GM18511 (cell line): ENCODE data around the gene APOBEC4.
A peak's percentile ranks its signal among the peaks of the same experiment; 100 is the strongest.

Experiments used
- ATAC-seq: cut with Tn5 transposase; IDR thresholded peaks from one replicate; pipeline ENCODE4 v1.9.1; 2021; ENCODE audit warnings: mild to moderate bottlenecking, moderate library complexity; ENCODE audit not compliant: unreplicated experiment

The APOBEC4 gene

DNA sequence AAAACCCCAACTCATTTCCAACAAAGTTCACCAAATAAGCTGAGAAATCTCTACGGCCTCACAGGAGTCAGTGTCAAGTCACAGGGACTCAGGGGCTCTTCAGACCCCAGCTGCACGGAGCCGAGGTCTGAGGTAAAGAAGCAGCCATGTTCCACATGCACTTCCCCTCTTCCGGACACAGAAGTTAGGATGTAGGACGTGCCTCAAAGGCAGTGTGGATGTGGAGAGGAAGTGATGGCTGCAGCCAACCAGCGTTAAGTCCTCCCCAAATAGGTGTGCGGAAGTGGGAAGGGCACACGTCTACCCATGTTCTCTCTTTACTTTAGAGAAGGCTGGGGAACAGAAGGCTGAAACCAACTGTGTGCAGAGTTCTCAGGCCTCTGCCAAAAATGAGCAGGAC lies 48.3 kb downstream of the APOBEC4 start:
- ATAC-seq: peak; percentile 17

DNA sequence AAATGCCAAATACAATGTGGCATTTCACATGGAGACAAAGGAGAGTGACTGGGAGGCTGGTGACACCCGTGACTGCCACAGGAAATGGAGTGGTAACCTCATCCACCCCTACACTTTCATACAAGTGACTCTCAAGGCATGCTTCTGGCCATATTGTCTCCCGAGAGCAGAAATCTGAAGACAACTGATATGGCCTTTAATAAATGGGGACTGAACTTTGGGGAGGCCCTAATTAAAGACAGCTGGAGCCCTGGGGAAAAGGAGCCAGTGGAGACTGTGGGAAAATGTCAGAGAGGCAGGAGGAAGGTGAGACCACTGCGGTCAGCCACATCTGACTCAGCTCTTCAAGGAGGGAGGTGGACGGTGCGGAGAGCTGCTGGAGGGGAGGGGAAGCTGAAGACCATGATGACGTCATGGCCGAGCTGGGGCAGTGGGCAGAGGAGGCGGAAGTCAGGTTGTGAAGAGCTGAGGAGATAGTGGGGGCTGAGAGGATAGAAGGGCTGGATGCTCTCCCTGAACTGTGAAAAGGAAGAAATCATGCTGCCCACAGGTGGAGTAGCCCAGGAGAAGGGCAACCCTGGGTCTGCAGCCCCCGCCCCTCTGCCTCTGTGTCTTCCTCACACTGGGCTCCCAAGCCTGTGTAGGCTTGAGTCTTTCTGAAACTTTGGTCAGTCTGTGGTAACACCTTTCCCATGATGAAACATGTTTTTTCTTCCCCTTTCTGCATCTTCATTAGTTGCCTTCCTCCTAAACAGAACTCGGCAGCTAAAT lies 48.9 kb downstream of the APOBEC4 start:
- ATAC-seq: peak; percentile 59

DNA sequence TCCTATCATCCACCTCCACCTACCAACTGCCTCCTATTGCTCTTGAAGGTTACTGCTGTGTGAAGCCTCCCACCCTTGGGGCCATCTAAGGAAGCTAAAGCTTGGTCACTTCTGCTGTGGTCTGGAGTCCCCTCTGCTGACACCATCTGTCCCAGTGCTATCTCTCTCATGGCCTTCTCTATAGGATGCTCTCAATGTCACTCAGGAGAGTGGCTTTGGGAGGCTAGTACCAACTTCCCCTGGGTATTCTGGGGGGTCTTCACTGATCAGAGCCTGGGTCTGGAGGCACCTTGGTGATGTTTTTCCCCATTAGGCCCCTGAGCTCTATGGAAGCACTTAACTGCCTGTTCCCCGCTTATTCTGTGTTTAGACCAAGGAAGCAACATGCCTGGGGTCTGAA lies 50.6 kb downstream of the APOBEC4 start:
- ATAC-seq: no peak

DNA sequence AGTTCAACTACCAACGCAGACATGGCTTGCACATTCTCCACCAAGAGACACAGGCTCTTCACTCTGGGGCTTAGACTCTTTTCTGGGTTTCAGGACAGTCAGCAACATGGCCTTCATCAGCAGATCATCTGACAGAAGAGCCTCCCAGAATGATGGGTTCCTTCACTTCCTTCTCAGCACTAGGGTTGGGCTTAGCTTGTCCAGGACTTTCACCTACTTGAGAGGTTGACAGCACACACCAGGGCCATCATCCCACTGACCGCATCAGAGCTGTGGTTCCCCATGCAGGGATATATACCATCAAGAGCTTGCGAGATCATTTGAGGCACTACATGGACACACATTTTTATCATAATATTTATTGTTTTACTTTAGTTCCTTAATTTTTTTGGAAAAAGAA lies 52.5 kb downstream of the APOBEC4 start:
- no peak for ATAC-seq

DNA sequence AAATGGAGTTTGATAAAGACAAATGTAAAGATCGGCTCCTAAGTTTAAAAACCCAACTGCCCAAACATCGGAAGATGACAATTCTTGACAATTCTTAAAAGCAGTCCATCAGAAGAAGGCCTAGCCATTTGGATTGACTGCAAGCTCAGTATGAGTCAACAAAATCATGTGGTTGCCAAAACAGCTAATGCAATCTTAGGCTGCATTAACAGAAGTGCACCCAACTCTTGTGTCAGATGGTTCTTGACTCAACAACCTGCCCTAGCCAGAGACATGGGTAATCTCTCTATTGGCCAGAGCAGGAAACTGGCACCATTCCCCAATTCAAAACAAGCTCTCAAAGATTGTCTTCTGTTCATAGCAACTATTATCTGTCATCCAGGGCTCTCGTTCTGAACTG lies 53.0 kb downstream of the APOBEC4 start:
- ATAC-seq: no peak

DNA sequence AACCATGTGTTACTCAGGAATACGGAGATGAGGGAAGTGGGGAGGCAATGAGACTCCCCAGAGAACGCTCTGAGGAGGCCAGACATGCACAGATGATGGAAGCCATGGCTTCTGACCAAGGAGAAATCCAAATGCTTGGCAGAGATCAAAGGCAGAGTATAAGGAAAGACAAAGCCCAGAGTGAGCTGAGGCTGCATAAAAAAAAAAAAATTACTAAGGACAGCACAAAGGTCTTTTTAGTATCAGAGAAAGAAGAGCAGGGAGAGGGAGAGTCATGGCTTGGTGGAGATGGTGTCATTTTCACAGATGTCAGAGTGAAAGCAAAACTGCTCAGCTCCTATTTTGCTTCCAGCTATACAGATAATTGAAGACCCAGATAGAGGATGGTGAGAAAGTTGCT lies 54.7 kb downstream of the APOBEC4 start:
- ATAC-seq: peak; percentile 76

DNA sequence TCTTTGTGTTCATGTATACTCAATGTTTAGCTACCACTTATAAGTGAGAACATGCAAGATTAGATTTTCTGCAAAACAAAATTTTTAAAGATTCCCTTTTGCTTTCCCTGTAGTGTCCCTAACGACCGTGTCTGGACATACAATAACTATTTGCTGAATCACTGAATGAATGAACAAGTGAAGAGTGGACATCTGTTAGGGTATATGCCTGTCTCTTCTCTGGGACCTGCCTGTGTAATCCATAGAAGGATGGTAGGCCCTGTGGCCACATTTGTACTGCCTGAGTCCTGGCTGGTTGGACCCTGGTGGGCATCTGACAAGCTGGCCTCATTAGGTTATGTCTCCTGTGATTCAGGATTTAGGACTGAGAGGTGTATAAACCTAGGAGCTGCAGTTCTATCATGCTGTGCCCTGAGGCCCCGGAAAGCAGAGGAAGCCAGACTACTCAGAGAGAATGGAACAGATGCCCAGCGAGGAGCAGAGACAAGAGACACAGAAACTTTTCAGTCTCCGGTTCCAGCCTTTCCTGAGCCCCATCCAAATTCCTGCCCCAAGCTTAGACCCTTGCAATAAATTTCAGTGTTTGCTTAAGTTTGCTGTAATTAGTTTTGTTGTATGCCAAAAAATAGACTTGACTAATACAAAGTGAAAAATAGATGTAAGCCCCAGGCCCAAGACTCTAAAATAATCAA lies 55.3 kb downstream of the APOBEC4 start:
- no peak for ATAC-seq

DNA sequence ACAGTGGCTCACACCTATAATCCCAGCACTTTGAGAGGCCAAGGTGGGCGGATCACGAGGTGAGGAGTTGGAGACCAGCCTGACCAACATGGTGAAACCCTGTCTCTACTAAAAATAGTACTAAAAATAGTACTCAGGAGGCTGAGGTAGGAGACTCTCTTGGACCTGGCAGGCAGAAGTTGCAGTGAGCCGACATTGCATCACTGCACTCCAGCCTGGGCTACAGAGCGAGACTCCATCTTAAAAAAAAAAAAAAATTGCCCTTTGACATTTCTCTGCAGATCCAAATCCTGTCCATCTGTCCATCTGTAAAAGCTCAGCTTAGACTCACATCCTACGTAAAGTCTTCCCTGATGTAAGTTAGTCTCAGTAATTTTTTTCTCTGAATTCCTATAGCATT lies 56.6 kb downstream of the APOBEC4 start:
- no peak for ATAC-seq
